ENCODE data around the gene BMPER. TPM values are rescaled to one million over a fixed set of nuclear protein-coding genes. Genes with fewer than 3 reads are reported as not detected.

Gene BMPER
- total and polyA plus RNA-seq, 2 of the 8 experiments (the other 6 are each of a cell fraction or from before 2014, with no cell fraction given), result 0.33 to 0.69 TPM

DNA sequence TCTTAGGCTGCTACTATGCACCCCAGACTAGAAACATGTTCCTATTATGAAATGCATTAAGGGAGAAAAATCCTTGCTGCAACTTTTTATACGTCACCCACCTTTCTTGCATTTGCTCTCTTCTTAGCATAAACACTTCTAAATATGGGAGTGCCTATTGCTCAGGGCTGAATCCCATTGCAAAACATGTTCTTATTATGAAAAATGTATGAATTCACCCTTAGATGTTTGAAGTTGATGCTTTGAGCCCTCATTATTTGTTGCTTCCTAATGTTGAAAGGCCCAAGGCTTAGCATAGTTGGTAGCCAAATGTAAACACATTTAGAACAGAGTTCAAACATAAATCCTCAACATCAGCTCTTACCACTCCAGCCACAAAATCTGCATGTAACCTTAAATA lies 52.8 kb downstream of the BMPER start (continued):
- no peak for TF ChIP-seq SIX5 (IDR thresholded peaks at IDR 0.05; ENCODE audit: low read depth, low read length)

Measured in H1 (cell line).